Endodermal cell (in vitro differentiated cells): ENCODE results near the gene WDR37. TPM values are rescaled to one million over a fixed set of nuclear protein-coding genes. Genes with fewer than 3 reads are reported as not detected.

ENCODE experiments used
- DNase-seq: peaks from one replicate; pipeline ENCODE4 v3.0.0-alpha.2; 2017
- H3K27ac ChIP-seq: 2 replicates; pipeline ENCODE4 v1.5.1; 2013; ENCODE audit warnings: mild to moderate bottlenecking, low read depth, low read length, moderate library complexity
- H3K27me3 ChIP-seq: 2 replicates; pipeline ENCODE4 v1.6.1; 2013; ENCODE audit warnings: mild to moderate bottlenecking, low read length, moderate library complexity; ENCODE audit not compliant: insufficient read depth, control insufficient read depth, poor library complexity, severe bottlenecking
- H3K36me3 ChIP-seq: 2 replicates; pipeline ENCODE4 v1.7.0; 2013; ENCODE audit warnings: mild to moderate bottlenecking, low read length, moderate library complexity; ENCODE audit not compliant: control insufficient read depth, insufficient read depth
- H3K4me1 ChIP-seq: one replicate; pipeline ENCODE4 v1.7.0; 2013; ENCODE audit warnings: low read length; ENCODE audit not compliant: control insufficient read depth, insufficient read depth
- H3K4me3 ChIP-seq: 2 replicates; pipeline ENCODE4 v1.5.1; 2013; ENCODE audit warnings: mild to moderate bottlenecking, low read length, moderate library complexity
- H3K9ac ChIP-seq: 2 replicates; pipeline ENCODE4 v1.6.1; 2013; ENCODE audit warnings: mild to moderate bottlenecking, low read length, moderate library complexity; ENCODE audit not compliant: poor library complexity, severe bottlenecking; ENCODE audit errors: extremely low read depth
- H3K9me3 ChIP-seq: 2 replicates; pipeline ENCODE4 v1.6.1; 2013; ENCODE audit warnings: mild to moderate bottlenecking, low read length, moderate library complexity; ENCODE audit not compliant: control insufficient read depth
- H3K27ac Mint-ChIP-seq: 2 replicates; pipeline ENCODE4 v1.8.0; 2020; ENCODE audit warnings: mixed read lengths
- H3K27me3 Mint-ChIP-seq: 2 replicates; pipeline ENCODE4 v1.8.0; 2021; ENCODE audit warnings: mild to moderate bottlenecking, mixed read lengths; ENCODE audit not compliant: insufficient read depth
- H3K36me3 Mint-ChIP-seq: 2 replicates; pipeline ENCODE4 v1.8.0; 2020; ENCODE audit warnings: low read depth, mixed read lengths
- H3K4me1 Mint-ChIP-seq: 2 replicates; pipeline ENCODE4 v1.8.0; 2020; ENCODE audit warnings: mixed read lengths
- H3K4me3 Mint-ChIP-seq: 2 replicates; pipeline ENCODE4 v1.8.0; 2020; ENCODE audit warnings: mild to moderate bottlenecking, moderate library complexity, mixed read lengths
- H3K9me3 Mint-ChIP-seq: 2 replicates; pipeline ENCODE4 v1.8.0; 2020; ENCODE audit warnings: mild to moderate bottlenecking, mixed read lengths
- CTCF ChIP-seq: fragments of 200-600 bp; sonication (generic); conservative IDR thresholded peaks from 2 replicates; pipeline ENCODE4 v1.5.0; 2021; ENCODE audit warnings: antibody characterized with exemption, mild to moderate bottlenecking
- WGBS, 2 experiments: methylation state at CpG; one replicate each; pipeline versions ENCODE4 v1.1.5 to v1.1.7; 2013; ENCODE audit warnings: missing lambda C conversion rate in 2 of 2, mixed read lengths in 1 of 2; ENCODE audit not compliant: insufficient coverage in 1 of 2, insufficient read length in 1 of 2; 5-methylcytosine and 5-hydroxymethylcytosine counted together
- total RNA-seq, 2 donors: library from RNA; stranded (reverse); fragmentation: NEBNext Ultra II Directional in 1 of 2; extraction: Animal tissue kit (Norgen Biotek cat#: 25700) in 1 of 2; gene quantifications; 2 replicates in 1 of 2; 3 replicates in 1 of 2; pipeline ENCODE4 v1.2.1, GENCODE V29; 2021

WDR37 gene
- total RNA-seq, 2 donors from 2014 or later = 10.7 TPM

GRCh38 chr10:1169186-1169885 is 113.2 kb downstream of the WDR37 start:
- Mint-ChIP-seq H3K27me3 (no peaks in the 10 kb centered on the region), H3K4me1 (no peaks in the 10 kb centered on the region), H3K4me3 (no peak overlapping the region), H3K9me3 (no peaks in the 10 kb centered on the region), H3K27ac (no peak overlapping the region), H3K36me3 (no peaks in the 10 kb centered on the region)
- Histone ChIP-seq H3K4me1 (no peaks in the 10 kb centered on the region), H3K36me3 (no peaks in the 10 kb centered on the region), H3K9me3 (no peaks in the 10 kb centered on the region), H3K27ac (no peak overlapping the region), H3K27me3 (no peaks in the 10 kb centered on the region), H3K9ac (no peak overlapping the region), H3K4me3 (no peak overlapping the region)
- WGBS, 2 experiments = 70 to 86% methylated on average over 9 to 23 of the region's 23 CpGs
- TF ChIP-seq CTCF = no peak
- peak; percentile 45 for DNase-seq

GRCh38 chr10:1169981-1170866 is 114.0 kb downstream of the WDR37 start:
- H3K9ac ChIP-seq = no peak overlapping the region
- Mint-ChIP-seq H3K9me3 (no peaks in the 10 kb centered on the region), H3K4me1 (no peaks in the 10 kb centered on the region), H3K27ac (peak overlapping the region; percentile 64), H3K36me3 (no peaks in the 10 kb centered on the region), H3K27me3 (no peaks in the 10 kb centered on the region), H3K4me3 (no peak overlapping the region)
- H3K27me3 ChIP-seq = no peaks in the 10 kb centered on the region
- TF ChIP-seq CTCF = no peak
- no peaks in the 10 kb centered on the region for H3K4me1 ChIP-seq
- no peaks in the 10 kb centered on the region for H3K36me3 ChIP-seq
- 81 to 82% methylated on average over 19 to 22 of the region's 22 CpGs for WGBS, 2 experiments
- no peak overlapping the region for H3K27ac ChIP-seq
- DNase-seq = peak; percentile 31
- H3K4me3 ChIP-seq = no peak overlapping the region
- no peaks in the 10 kb centered on the region for H3K9me3 ChIP-seq

- Mint-ChIP-seq H3K36me3 (no peaks in the 10 kb centered on the region), H3K27me3 (no peaks in the 10 kb centered on the region), H3K4me3 (no peak overlapping the region), H3K27ac (no peak overlapping the region), H3K9me3 (no peaks in the 10 kb centered on the region), H3K4me1 (no peaks in the 10 kb centered on the region)
- DNase-seq = no peak
- Histone ChIP-seq H3K27me3 (no peaks in the 10 kb centered on the region), H3K27ac (no peak overlapping the region), H3K4me1 (no peaks in the 10 kb centered on the region), H3K4me3 (no peak overlapping the region), H3K9me3 (no peaks in the 10 kb centered on the region), H3K9ac (no peak overlapping the region), H3K36me3 (no peaks in the 10 kb centered on the region)
- TF ChIP-seq CTCF = no peak
- WGBS, 2 experiments = 95 to 97% methylated on average over 8 to 13 of the region's 13 CpGs
These were observed 114.6 kb downstream of the WDR37 start for GRCh38 chr10:1170867-1171180.
